ENCODE data around the gene SLC4A5.
A peak's percentile ranks its signal among the peaks of the same experiment; 100 is the strongest.

The SLC4A5 gene, protein sequence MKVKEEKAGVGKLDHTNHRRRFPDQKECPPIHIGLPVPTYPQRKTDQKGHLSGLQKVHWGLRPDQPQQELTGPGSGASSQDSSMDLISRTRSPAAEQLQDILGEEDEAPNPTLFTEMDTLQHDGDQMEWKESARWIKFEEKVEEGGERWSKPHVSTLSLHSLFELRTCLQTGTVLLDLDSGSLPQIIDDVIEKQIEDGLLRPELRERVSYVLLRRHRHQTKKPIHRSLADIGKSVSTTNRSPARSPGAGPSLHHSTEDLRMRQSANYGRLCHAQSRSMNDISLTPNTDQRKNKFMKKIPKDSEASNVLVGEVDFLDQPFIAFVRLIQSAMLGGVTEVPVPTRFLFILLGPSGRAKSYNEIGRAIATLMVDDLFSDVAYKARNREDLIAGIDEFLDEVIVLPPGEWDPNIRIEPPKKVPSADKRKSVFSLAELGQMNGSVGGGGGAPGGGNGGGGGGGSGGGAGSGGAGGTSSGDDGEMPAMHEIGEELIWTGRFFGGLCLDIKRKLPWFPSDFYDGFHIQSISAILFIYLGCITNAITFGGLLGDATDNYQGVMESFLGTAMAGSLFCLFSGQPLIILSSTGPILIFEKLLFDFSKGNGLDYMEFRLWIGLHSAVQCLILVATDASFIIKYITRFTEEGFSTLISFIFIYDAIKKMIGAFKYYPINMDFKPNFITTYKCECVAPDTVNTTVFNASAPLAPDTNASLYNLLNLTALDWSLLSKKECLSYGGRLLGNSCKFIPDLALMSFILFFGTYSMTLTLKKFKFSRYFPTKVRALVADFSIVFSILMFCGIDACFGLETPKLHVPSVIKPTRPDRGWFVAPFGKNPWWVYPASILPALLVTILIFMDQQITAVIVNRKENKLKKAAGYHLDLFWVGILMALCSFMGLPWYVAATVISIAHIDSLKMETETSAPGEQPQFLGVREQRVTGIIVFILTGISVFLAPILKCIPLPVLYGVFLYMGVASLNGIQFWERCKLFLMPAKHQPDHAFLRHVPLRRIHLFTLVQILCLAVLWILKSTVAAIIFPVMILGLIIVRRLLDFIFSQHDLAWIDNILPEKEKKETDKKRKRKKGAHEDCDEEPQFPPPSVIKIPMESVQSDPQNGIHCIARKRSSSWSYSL

DNA sequence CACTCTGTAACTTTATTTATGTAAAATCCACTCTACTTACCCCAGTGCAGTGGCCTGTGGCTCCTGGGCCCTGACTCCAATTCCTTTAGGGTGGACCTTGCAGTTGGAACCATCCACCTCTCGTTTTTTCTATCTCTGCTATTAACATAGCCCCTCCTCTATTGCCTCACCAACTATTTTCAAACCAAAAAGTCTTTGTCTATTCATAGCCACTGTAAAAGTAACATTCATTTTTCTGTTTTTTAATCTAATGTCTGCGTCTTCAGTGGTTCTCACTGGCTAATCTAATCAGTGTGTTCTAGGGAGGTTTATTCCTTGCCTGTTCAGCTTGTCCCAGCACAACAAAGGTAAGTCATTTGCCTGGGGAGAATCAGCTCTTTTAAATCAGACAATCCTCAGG lies at the start of gene SLC4A5:
TSS of gene SLC4A5 (minus strand) at position 101 of the 400 bp plus-strand sequence. CDS start 28,393 bp downstream, outside the sequence.
- Histone ChIP-seq H3K4me1 (ENCODE audit: insufficient read depth, insufficient read length) (no peaks in the 10 kb centered on the region), H3K4me3 (ENCODE audit: insufficient read length, low read depth) (no peak within 1 kb of the TSS), H3K27me3 (ENCODE audit: insufficient read depth, insufficient read length) (no peaks in the 10 kb centered on the region), H3K9me3 (ENCODE audit: insufficient read depth, low read length) (no peaks in the 10 kb centered on the region), H3K9ac (ENCODE audit: insufficient read length, low read depth) (no peak within 1 kb of the TSS), H3K36me3 (ENCODE audit: insufficient read depth, insufficient read length, low read length) (no peaks in the 10 kb centered on the region)
- DNase-seq (ENCODE audit: low read depth, low spot score) = no peak
- TF ChIP-seq SUZ12 (IDR thresholded peaks at IDR 0.05; ENCODE audit: extremely low read depth, insufficient read depth, insufficient read length) = no peak
- no peak for TF ChIP-seq ZNF274 (IDR thresholded peaks at IDR 0.05; ENCODE audit: low read depth, low read length)
- TF ChIP-seq YY1 (IDR thresholded peaks at IDR 0.05; ENCODE audit: insufficient read depth, insufficient read length) = no peak

DNA sequence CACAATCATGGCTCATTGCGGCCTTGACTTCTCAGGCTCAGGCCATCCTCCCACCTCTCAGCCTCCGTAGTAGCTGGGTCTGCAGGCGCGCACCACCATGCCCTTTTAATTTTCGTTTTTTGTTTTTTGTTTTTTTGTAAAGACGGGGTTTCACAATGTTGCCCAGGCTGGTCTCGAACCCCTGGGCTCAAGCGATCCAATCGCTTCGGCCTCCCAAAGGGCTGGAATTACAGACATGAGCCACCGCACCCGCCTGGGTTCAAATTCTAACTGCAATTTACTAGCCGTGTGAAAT lies 49.2 kb upstream of the SLC4A5 start:
- H3K4me3 ChIP-seq (ENCODE audit: insufficient read length, low read depth) = peak overlapping the region; percentile 13
- TF ChIP-seq SUZ12 (IDR thresholded peaks at IDR 0.05; ENCODE audit: extremely low read depth, insufficient read depth, insufficient read length) (no peak), YY1 (IDR thresholded peaks at IDR 0.05; ENCODE audit: insufficient read depth, insufficient read length) (no peak), ZNF274 (IDR thresholded peaks at IDR 0.05; ENCODE audit: low read depth, low read length) (no peak)
- H3K27me3 ChIP-seq (ENCODE audit: insufficient read depth, insufficient read length) = no peaks in the 10 kb centered on the region

DNA sequence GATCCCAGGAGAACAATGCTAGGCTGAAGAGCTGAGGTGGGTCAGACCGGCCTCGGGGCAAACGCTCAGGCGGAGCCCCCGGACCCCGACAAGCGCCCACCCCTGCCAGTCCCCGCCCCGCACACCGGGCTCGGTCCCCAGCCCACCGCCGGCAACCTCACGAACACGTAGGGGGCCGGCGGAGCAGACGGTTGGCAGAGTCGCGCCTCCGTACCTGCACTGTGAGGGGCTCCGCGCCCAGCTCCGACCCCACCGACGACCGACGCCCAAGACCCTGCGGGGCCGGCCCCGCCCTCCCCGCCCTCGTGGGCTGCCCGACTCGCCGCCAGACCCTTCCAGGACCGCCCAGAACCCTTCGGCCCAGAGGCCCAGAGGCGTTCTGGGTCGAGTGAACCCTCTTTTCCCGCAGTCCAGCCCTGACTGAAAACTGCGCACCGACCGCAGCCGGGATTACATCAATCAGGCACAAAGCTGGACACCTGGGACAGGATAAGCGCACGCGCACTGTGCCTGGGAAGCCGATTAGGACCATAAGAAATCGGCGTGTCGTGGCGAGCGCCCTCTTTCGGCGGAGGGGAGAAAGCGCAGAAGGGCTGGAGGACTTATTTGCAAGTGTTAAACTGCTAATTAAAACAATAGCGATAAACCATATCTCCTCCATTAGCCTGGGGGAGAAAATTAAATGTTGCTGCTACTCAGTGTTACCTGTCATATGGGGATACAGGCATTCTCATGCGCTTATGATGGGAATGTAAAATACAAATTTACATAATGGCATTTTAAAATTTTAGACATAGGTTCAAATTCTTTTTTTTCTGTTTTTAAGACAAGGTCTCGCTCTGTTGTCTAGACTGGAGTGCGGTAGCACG lies 48.6 kb upstream of the SLC4A5 start:
- peaks cover 14% of the 10 kb centered on the region for H3K36me3 ChIP-seq (ENCODE audit: insufficient read depth, insufficient read length, low read length)

More for the DNA sequence above, 49.2 kb upstream of the SLC4A5 start:
- H3K36me3 ChIP-seq (ENCODE audit: insufficient read depth, insufficient read length, low read length) = peaks cover 14% of the 10 kb centered on the region
- H3K9me3 ChIP-seq (ENCODE audit: insufficient read depth, low read length) = no peaks in the 10 kb centered on the region
- H3K4me1 ChIP-seq (ENCODE audit: insufficient read depth, insufficient read length) = no peaks in the 10 kb centered on the region
- DNase-seq (ENCODE audit: low read depth, low spot score) = no peak
- H3K9ac ChIP-seq (ENCODE audit: insufficient read length, low read depth) = peak overlapping the region; percentile 81

DNA sequence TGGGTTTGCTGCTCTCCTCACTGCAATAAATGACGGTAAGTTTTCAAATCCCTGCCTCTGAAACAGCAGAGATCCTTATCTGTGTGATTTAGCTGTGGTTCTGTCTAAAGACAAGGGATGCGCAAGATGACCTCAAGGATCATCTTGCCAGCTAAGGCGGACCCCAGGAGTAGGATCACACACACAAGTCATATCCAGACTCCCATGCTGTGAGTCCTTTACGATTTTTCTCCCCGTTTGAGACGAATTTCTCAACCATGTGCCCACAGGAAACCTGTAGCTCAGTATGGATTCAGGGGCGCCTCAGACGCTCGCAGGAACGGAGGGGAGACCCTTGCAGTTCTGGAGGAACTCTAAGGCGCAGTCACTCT lies 48.0 kb upstream of the SLC4A5 start:
- no peak for TF ChIP-seq YY1 (IDR thresholded peaks at IDR 0.05; ENCODE audit: insufficient read depth, insufficient read length)
- TF ChIP-seq ZNF274 (IDR thresholded peaks at IDR 0.05; ENCODE audit: low read depth, low read length) = no peak
- no peak for TF ChIP-seq SUZ12 (IDR thresholded peaks at IDR 0.05; ENCODE audit: extremely low read depth, insufficient read depth, insufficient read length)
- Histone ChIP-seq H3K9ac (ENCODE audit: insufficient read length, low read depth) (peak overlapping the region; percentile 81), H3K4me1 (ENCODE audit: insufficient read depth, insufficient read length) (no peaks in the 10 kb centered on the region), H3K36me3 (ENCODE audit: insufficient read depth, insufficient read length, low read length) (peaks cover 17% of the 10 kb centered on the region), H3K9me3 (ENCODE audit: insufficient read depth, low read length) (no peaks in the 10 kb centered on the region), H3K27me3 (ENCODE audit: insufficient read depth, insufficient read length) (no peaks in the 10 kb centered on the region), H3K4me3 (ENCODE audit: insufficient read length, low read depth) (peak overlapping the region; percentile 87)
- DNase-seq (ENCODE audit: low read depth, low spot score) = no peak

More for the DNA sequence above, 48.6 kb upstream of the SLC4A5 start:
- Histone ChIP-seq H3K27me3 (ENCODE audit: insufficient read depth, insufficient read length) (no peaks in the 10 kb centered on the region), H3K4me3 (ENCODE audit: insufficient read length, low read depth) (peak overlapping the region; percentile 87), H3K9me3 (ENCODE audit: insufficient read depth, low read length) (no peaks in the 10 kb centered on the region), H3K9ac (ENCODE audit: insufficient read length, low read depth) (peak overlapping the region; percentile 81), H3K4me1 (ENCODE audit: insufficient read depth, insufficient read length) (no peaks in the 10 kb centered on the region)
- no peak for TF ChIP-seq ZNF274 (IDR thresholded peaks at IDR 0.05; ENCODE audit: low read depth, low read length)
- TF ChIP-seq SUZ12 (IDR thresholded peaks at IDR 0.05; ENCODE audit: extremely low read depth, insufficient read depth, insufficient read length) = no peak
- no peak for TF ChIP-seq YY1 (IDR thresholded peaks at IDR 0.05; ENCODE audit: insufficient read depth, insufficient read length)
- peak; percentile 90 for DNase-seq (ENCODE audit: low read depth, low spot score)

DNA sequence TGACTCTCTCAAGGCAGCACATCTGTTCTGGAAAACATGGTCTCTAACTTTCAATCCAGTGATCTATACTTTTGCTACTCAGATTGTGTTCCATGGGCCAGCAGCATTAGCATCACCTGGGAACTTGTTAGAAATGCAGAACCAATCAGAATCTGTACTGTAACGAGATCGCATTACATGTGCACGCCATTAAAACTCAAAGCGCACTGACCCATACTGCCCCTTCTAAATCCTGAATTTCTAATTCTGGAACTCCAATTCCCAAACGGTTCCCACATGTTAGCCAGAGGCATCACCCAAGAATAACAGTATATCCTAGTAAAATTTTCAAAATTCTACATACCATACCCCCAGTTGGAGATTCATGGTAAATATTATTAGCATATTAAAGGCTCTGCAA lies 47.4 kb upstream of the SLC4A5 start:
- DNase-seq (ENCODE audit: low read depth, low spot score) = no peak
- H3K27me3 ChIP-seq (ENCODE audit: insufficient read depth, insufficient read length) = no peaks in the 10 kb centered on the region
- no peak for TF ChIP-seq SUZ12 (IDR thresholded peaks at IDR 0.05; ENCODE audit: extremely low read depth, insufficient read depth, insufficient read length)
- TF ChIP-seq ZNF274 (IDR thresholded peaks at IDR 0.05; ENCODE audit: low read depth, low read length) = no peak
- no peak for TF ChIP-seq YY1 (IDR thresholded peaks at IDR 0.05; ENCODE audit: insufficient read depth, insufficient read length)
- H3K9ac ChIP-seq (ENCODE audit: insufficient read length, low read depth) = no peak overlapping the region
- H3K9me3 ChIP-seq (ENCODE audit: insufficient read depth, low read length) = no peaks in the 10 kb centered on the region
- peak overlapping the region; percentile 87 for H3K4me3 ChIP-seq (ENCODE audit: insufficient read length, low read depth)
- H3K36me3 ChIP-seq (ENCODE audit: insufficient read depth, insufficient read length, low read length) = peaks cover 23% of the 10 kb centered on the region
- H3K4me1 ChIP-seq (ENCODE audit: insufficient read depth, insufficient read length) = no peaks in the 10 kb centered on the region

DNA sequence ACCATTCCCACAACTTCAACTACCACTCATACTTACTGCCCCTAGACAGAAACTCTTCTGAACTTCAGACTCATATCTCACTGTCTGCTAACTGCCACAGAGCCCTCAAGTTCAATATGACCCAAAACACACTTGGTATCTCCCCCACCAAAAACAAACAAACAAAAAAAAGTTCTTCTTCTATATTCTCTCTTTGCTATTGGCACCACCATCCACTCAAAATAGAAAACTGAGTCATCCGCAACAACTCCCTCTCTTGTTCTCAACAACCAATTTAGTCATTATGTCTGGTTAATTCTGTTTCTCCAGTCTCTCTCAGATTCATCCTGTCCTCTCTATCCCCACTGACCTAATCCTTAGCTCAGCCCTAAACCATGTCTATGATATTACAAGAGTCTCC lies 44.1 kb upstream of the SLC4A5 start:
- H3K36me3 ChIP-seq (ENCODE audit: insufficient read depth, insufficient read length, low read length) = peaks cover 48% of the 10 kb centered on the region
- H3K27me3 ChIP-seq (ENCODE audit: insufficient read depth, insufficient read length) = no peaks in the 10 kb centered on the region
- no peak overlapping the region for H3K9ac ChIP-seq (ENCODE audit: insufficient read length, low read depth)
- H3K4me3 ChIP-seq (ENCODE audit: insufficient read length, low read depth) = no peak overlapping the region
- H3K4me1 ChIP-seq (ENCODE audit: insufficient read depth, insufficient read length) = no peaks in the 10 kb centered on the region
- no peak for DNase-seq (ENCODE audit: low read depth, low spot score)
- no peak for TF ChIP-seq YY1 (IDR thresholded peaks at IDR 0.05; ENCODE audit: insufficient read depth, insufficient read length)
- no peak for TF ChIP-seq ZNF274 (IDR thresholded peaks at IDR 0.05; ENCODE audit: low read depth, low read length)
- TF ChIP-seq SUZ12 (IDR thresholded peaks at IDR 0.05; ENCODE audit: extremely low read depth, insufficient read depth, insufficient read length) = no peak
- no peaks in the 10 kb centered on the region for H3K9me3 ChIP-seq (ENCODE audit: insufficient read depth, low read length)

Data from NT2/D1 (cell line).